Ramos (cell line): ENCODE data around the gene CRMP1.
"Not testable (repeated sequence)": the region's sequence is repeated elsewhere in the genome, so short reads cannot be mapped to it uniquely, and the experiment has no call there.

ENCODE experiments used
- in situ Hi-C: fragments of 300-500 bp; cut with MboI; formaldehyde crosslinking; loops from one replicate; pipeline ENCODE4 v1.14.3; 2022; ENCODE audit warnings: low sequenced_read_pairs; ENCODE audit not compliant: unreplicated experiment

The CRMP1 gene

GRCh38 chr4:5863461-5864113 lies 29.3 kb downstream of the CRMP1 start:
- in situ Hi-C loops: no loop called here

GRCh38 chr4:5858020-5858769 lies 34.7 kb downstream of the CRMP1 start:
- in situ Hi-C loops: no loop called here

- in situ Hi-C loops: no loop called here
These were observed 35.7 kb downstream of the CRMP1 start for GRCh38 chr4:5857199-5857598.

GRCh38 chr4:5856362-5856761 lies 36.5 kb downstream of the CRMP1 start:
- in situ Hi-C loops: not testable (repeated sequence)

GRCh38 chr4:5854929-5855328 lies 38.0 kb downstream of the CRMP1 start:
- in situ Hi-C loops: no loop called here

- in situ Hi-C loops: no loop called here
These were observed 40.2 kb downstream of the CRMP1 start for GRCh38 chr4:5852523-5853202.

- in situ Hi-C loops: no loop called here
These were observed 41.1 kb downstream of the CRMP1 start for GRCh38 chr4:5851637-5852301.

GRCh38 chr4:5845035-5845905 lies 47.6 kb downstream of the CRMP1 start:
- in situ Hi-C loops: no loop called here

- in situ Hi-C loops: no loop called here
These were observed 49.0 kb downstream of the CRMP1 start for GRCh38 chr4:5843573-5844530.

- in situ Hi-C loops: no loop called here
These were observed 50.4 kb downstream of the CRMP1 start for GRCh38 chr4:5842456-5842855.

- in situ Hi-C loops: no loop called here
These were observed 52.9 kb downstream of the CRMP1 start for GRCh38 chr4:5839751-5840674.

GRCh38 chr4:5839332-5839731 lies 53.6 kb downstream of the CRMP1 start:
- in situ Hi-C loops: no loop called here

- in situ Hi-C loops: not testable (repeated sequence)
These were observed 55.4 kb downstream of the CRMP1 start for GRCh38 chr4:5837483-5837882.

GRCh38 chr4:5836943-5837342 lies 55.9 kb downstream of the CRMP1 start:
- in situ Hi-C loops: no loop called here

- in situ Hi-C loops: no loop called here
These were observed 64.9 kb downstream of the CRMP1 start for GRCh38 chr4:5828005-5828391.

GRCh38 chr4:5827108-5828004 lies 65.5 kb downstream of the CRMP1 start:
- in situ Hi-C loops: no loop called here
